ENCODE data around the gene PHYH. TPM values are rescaled to one million over a fixed set of nuclear protein-coding genes. Genes with fewer than 3 reads are reported as not detected.
"Not testable (repeated sequence)": the region's sequence is repeated elsewhere in the genome, so short reads cannot be mapped to it uniquely, and the experiment has no call there.

The PHYH gene
- polyA plus RNA-seq, 6 donors from 2014 or later = 7.0 to 15.3 (median 8.8) TPM

DNA sequence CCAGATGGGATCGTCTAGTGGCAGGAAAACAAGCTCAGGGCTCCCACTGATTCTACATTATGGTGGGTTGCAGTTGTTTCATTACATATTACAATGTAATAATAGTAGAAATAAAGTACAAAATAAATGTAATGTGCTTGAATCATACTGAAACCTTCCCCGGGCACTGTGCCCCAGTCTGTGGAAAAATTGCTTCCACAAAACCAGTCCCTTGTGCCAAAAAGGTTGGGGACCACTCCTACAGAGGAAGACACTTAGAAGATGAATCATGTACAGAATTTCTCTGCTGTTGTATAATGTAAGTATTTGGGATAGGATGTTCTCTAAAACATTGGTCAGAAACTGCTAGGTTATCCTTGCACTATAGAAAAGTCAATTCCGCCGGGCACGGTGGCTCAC, 11.3 kb upstream of the PHYH start:
- Mint-ChIP-seq H3K36me3 (no peaks in the 10 kb centered on the region), H3K27me3 (no peaks in the 10 kb centered on the region), H3K4me1 (no peaks in the 10 kb centered on the region), H3K4me3 (no peak overlapping the region), H3K9me3 (no peaks in the 10 kb centered on the region), H3K27ac (no peak overlapping the region)
- ATAC-seq (ENCODE audit: low read depth in 2 of 2) = no peak
- DNase-seq = no peak

DNA sequence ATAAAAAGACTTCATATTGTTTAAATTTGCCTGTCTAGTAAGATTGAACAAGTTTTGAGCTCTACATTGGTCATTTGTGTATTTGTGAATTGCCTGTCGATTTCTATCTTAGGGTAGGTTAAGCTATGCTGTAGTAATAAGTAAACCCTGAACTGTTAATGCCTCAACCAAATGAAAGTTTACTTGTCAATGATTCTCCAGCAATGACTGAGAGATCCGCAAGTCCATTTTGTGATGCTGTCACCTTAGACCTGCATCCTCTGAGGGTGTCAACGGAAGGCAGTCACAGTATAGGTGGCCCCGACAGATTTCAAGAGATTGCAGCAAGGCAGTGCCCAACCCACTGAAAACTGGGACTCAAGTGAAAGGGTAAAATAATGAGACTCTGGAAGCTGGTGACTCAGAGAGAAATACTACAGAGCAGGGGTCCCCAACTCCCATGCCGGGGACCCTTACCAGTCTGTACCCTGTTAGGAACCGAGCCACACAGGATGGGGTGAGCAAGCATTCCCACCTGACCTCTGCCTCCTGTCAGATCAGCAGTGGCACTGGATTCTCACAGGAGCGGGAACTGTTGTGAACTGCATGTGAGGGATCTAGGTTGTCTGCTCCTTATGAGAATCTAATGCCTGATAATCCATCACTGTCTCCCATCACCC, 10.8 kb upstream of the PHYH start:
- Mint-ChIP-seq H3K9me3 (no peaks in the 10 kb centered on the region), H3K4me1 (no peaks in the 10 kb centered on the region), H3K27ac (peak overlapping the region in 1 of 6 donors; percentile 18), H3K36me3 (no peaks in the 10 kb centered on the region), H3K27me3 (no peaks in the 10 kb centered on the region), H3K4me3 (no peak overlapping the region)
- ATAC-seq (ENCODE audit: low read depth in 2 of 2) (no peak), DNase-seq (no peak)

DNA sequence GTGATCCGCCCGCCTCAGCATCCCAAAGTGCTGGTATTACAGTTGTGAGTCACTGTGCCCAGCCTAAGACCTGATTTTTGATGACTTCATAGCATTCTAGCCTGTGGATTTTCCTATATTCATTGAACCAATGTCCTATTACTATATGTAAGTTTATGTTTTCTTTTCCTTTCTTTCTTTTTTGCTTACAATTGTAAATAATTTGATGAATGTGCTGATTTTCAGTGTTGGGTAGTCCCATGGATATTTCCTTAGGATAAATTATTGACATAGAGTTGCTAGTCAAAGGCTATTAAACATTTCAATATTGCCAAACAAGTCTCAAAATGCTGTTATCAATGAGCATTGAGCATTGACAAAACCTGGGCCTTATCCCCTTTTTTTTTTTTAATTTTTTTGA, 9.9 kb upstream of the PHYH start:
- DNase-seq = no peak
- Mint-ChIP-seq H3K4me1 (no peaks in the 10 kb centered on the region), H3K27ac (no peak overlapping the region), H3K36me3 (no peaks in the 10 kb centered on the region), H3K9me3 (no peaks in the 10 kb centered on the region), H3K4me3 (no peak overlapping the region), H3K27me3 (no peaks in the 10 kb centered on the region)
- no peak for ATAC-seq (ENCODE audit: low read depth in 2 of 2)

DNA sequence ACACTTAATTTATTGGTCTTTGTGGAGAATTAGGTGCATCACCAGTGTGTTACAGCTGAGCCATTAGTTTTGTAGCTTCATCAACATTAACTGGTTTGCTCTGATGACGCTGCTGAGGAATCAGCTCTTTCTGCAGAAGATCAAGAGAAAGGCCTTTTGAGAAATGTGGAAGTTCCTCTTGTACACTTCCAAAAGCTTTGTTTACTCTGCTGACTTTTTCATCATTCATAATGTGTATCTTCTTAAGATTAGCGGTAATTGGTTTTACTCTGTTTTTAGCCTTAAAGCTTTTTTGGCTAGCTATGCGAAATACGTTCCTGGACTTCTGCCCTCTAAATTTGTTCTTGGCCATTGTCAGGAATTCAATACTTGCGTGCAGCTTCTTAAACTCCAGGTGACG, 8.2 kb upstream of the PHYH start:
- Mint-ChIP-seq H3K9me3 (no peaks in the 10 kb centered on the region), H3K36me3 (no peaks in the 10 kb centered on the region), H3K4me1 (no peaks in the 10 kb centered on the region), H3K27me3 (no peaks in the 10 kb centered on the region), H3K4me3 (no peak overlapping the region), H3K27ac (no peak overlapping the region)
- no peak for DNase-seq
- ATAC-seq (ENCODE audit: low read depth in 2 of 2) = no peak

DNA sequence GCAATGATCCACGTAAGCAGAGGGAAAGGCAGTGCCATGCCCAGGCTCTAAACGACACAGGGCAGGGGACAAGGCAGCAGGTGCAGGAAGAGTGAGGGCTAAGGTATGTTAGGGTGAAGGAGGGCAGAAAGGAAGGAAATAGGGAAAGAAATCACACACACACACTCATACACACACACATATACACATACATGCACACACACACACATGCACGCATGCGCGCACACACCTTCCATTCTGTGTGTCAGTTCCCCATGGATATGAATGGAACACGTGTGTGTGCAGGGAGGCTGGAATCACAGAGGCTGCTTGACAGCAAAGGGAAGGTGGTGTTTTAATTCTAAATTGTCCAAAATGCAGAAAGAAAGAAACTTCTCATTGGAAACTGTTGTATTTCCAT, 6.2 kb upstream of the PHYH start:
- Mint-ChIP-seq H3K36me3 (no peaks in the 10 kb centered on the region), H3K4me3 (no peak overlapping the region), H3K27ac (no peak overlapping the region), H3K9me3 (no peaks in the 10 kb centered on the region), H3K27me3 (no peaks in the 10 kb centered on the region), H3K4me1 (peaks cover 9 to 16% (median 14%) of the 10 kb centered on the region in 3 donors)
- ATAC-seq (ENCODE audit: low read depth in 2 of 2) (no peak), DNase-seq (no peak)

DNA sequence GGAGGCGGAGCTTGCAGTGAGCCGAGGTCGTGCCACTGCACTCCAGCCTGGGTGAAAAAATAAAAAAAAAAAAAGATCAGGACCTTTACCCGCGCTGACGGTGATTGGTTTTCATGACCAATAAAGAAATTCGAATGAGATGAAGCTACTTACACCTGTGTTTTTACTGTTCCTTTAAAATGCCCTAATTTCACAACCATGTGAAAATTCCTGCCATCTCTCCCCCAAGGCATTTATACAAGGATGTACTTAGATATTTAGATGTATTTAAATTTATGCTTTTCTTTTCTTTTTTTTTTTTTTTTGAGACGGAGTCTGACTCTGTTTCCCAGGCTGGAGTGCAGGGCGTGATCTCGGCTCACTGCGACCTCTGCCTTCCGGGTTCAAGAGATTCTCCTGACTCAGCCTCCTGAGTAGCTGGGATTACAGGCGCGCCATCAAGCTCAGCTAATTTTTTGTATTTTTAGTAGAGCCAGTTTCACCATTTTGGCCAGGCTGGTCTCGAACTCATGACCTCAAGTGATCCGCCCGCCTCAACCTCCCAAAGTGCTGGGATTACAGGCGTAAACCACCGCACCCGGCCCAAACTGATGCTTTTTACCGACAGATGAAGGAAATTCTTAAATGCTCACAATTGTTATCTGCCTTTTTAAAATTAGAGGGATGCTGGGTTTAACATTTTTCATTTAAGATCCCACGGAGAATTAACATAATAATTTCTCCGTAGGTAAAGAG, 3.1 kb upstream of the PHYH start:
- peak overlapping the region in 5 of 6 donors; percentile 97 to 100 (median 99) for H3K27ac Mint-ChIP-seq
- no peaks in the 10 kb centered on the region for H3K36me3 Mint-ChIP-seq
- no peaks in the 10 kb centered on the region for H3K9me3 Mint-ChIP-seq
- ATAC-seq (ENCODE audit: low read depth in 2 of 2) = no peak
- H3K27me3 Mint-ChIP-seq = no peaks in the 10 kb centered on the region
- H3K4me1 Mint-ChIP-seq = peaks cover 20 to 29% (median 26%) of the 10 kb centered on the region in 3 donors
- H3K4me3 Mint-ChIP-seq = peak overlapping the region in 7 of 8 donors; percentile 83 to 96 (median 92)
- DNase-seq = no peak

DNA sequence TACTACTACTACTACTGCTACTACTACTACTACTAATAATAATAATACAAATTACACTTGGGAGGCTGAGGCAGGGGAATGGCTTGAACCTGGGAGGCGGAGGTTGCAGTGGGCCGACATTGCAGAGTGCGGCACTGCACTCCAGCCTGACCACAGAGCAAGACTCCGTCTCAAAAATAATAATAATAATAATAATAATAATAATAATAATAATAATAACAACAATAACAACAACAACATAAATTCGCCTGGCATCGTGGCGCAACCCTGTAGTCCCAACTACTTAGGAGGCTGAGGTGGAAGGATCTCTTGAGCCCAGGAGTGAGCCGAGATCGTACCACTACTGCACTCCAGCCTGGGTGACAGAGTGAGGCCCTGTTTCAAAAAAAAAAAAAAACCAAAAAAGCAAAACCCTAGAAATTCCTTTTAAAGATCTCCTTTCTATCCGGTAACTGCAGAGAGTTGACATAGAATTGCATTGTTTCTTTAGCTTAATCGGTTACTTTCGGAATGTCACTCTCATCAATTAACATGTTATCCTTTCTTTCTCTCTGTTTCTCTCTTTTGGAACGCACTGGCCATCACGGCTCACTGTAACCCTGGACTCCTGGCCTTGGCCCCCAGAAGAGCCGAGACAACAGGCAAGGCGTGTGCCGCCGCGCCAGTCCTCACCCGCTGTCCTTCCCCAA, 972 bp downstream of the PHYH start:
- Mint-ChIP-seq H3K36me3 (no peaks in the 10 kb centered on the region), H3K27ac (peak overlapping the region; percentile 24 to 88 (median 64)), H3K27me3 (no peaks in the 10 kb centered on the region), H3K9me3 (no peaks in the 10 kb centered on the region), H3K4me3 (peak overlapping the region; percentile 58 to 93 (median 86)), H3K4me1 (peaks cover 20 to 29% (median 26%) of the 10 kb centered on the region in 3 donors)
- DNase-seq (no peak), ATAC-seq (ENCODE audit: low read depth in 2 of 2) (no peak)

DNA sequence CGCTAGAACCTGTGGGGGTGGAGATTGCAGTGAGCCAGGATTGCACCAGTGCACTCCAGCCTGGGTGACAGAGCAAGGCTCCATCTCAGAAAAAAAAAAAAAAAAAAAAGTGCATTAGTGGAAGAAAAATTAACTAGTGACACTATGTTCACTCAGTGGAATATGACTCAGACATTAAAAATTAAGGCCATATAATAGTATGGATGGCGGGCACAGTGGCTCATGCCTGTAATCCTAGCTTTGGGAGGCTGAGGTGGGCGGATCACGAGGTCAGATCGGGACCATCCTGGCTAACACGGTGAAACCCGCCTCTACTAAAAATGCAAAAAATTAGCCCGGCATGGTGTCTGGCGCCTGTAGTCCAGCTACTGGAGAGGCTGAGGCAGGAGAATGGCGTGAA, 3.4 kb downstream of the PHYH start:
- H3K27me3 Mint-ChIP-seq = no peaks in the 10 kb centered on the region
- DNase-seq (no peak), ATAC-seq (ENCODE audit: low read depth in 2 of 2) (no peak)
- H3K4me1 Mint-ChIP-seq = peaks cover 11 to 17% (median 16%) of the 10 kb centered on the region in 3 donors
- H3K9me3 Mint-ChIP-seq = no peaks in the 10 kb centered on the region
- no peak overlapping the region for H3K27ac Mint-ChIP-seq
- no peak overlapping the region for H3K4me3 Mint-ChIP-seq
- peaks cover 0 to 7% of the 10 kb centered on the region in 2 donors for H3K36me3 Mint-ChIP-seq

DNA sequence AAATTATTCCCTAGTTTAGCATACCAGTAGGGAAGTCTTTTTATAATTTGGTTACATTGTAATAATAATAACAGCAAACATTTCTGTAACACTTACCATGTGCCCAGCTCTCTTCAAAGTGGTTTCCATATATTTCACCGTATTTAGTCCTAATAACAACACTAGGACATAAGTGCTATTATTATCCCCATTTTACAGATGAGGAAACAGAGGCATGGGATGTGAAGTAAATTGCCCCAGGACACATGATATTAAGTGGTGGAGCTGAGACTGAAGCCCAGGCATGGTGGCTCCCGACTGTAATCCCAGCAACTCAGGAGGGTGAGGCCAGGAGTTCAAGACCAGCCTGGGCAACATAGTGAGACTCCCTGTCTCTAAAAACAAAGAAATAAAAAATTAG, 5.1 kb downstream of the PHYH start:
- Mint-ChIP-seq H3K36me3 (peaks cover 0 to 14% of the 10 kb centered on the region in 2 donors), H3K27me3 (no peaks in the 10 kb centered on the region), H3K4me3 (no peak overlapping the region), H3K27ac (no peak overlapping the region), H3K9me3 (peaks cover 0 to 1% (median 0%) of the 10 kb centered on the region in 7 donors), H3K4me1 (peaks cover 5 to 8% (median 6%) of the 10 kb centered on the region in 3 donors)
- DNase-seq = no peak
- ATAC-seq (ENCODE audit: low read depth in 2 of 2) = no peak

DNA sequence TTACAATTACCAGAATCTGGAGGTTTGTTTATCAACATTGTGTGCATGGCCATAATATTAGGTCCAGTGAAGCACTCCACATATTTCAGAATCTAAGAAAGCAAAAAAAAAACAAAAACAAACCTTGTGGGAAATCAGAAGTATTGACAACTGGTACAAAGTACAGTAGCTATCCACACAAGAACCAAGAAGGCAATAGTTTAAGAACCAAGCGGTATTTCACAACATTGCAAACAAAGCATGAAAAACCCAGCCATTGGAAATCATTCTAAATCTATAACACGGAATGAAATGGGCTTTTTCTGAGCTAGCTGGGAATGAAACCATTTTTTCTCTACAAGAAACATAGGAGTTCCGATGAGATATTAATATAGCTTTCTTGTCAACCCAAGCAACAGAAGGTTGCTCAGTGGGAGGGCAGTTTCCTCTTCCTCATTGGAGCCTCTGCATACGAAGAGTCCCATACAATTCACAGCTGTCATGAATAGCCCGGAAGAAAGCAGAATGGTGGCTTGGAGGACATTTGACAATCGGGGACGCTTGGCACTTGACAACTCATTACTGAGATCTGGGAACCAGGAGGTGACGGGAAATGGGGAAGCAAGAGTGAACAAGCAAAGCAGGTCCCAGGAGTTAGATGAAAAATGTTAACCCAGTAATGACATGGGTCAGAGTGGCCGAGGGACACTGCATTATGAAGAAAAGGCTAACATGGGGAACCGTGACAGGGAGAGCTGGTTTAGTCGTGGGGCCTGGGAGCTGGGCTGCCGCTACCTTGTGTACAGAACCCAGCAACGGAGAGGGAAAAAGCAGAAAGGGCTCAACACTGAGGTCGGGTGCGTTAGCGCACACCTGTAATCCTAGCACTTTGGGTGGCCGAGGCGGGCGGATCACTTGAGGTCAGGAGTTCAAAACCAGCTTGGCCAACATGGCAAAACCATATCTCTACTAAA, 7.8 kb downstream of the PHYH start:
- peaks cover 0 to 1% (median 0%) of the 10 kb centered on the region in 7 donors for H3K9me3 Mint-ChIP-seq
- peaks cover 11 to 14% of the 10 kb centered on the region in 2 donors for H3K36me3 Mint-ChIP-seq
- H3K27ac Mint-ChIP-seq = peak overlapping the region in 1 of 6 donors; percentile 36

DNA sequence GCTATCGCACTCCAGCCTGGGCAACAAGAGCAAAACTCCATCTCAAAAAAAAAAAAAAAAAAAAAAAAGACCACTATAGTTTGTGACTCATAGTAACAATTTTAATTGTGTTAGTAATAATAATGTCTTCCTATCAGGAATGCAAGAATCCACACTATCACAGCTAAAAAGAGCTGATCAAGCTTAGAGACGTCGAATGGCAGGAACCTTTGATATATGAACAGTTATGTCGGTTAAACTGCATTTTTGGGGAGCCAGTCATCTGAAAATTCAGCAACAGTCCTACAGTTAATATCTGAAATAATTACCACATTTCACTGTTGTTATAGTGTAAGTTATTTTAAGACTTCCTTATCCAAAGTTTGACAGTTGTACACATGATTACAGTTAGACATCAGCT, 8.8 kb downstream of the PHYH start:
- no peak for ATAC-seq (ENCODE audit: low read depth in 2 of 2)

More for the DNA sequence above, 7.8 kb downstream of the PHYH start:
- peaks cover 0 to 3% (median 0%) of the 10 kb centered on the region in 3 donors for H3K4me1 Mint-ChIP-seq
- ATAC-seq (ENCODE audit: low read depth in 2 of 2) = no peak
- no peak for DNase-seq
- no peak overlapping the region for H3K4me3 Mint-ChIP-seq
- no peaks in the 10 kb centered on the region for H3K27me3 Mint-ChIP-seq

DNA sequence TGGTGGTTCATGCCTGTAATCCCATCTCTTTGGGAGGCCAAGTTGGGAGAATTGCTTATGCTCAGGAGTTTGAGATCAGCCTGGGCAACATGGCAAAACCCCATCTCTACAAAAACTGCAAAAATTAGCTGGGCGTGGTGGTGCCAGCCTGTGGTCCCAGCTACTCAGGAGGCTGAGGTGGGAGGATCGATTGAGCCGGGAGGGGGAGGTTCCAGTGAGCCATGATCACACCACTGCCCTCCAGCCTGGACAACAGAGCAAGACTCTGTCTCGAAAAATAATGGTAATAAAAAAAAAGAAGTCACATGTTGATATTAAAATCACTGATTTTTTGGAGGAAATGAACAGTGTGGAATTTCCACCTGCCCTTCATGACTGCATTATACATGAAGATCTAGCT, 15.8 kb downstream of the PHYH start:
- Mint-ChIP-seq H3K4me1 (no peaks in the 10 kb centered on the region), H3K36me3 (peaks cover 0 to 11% of the 10 kb centered on the region in 2 donors), H3K27me3 (no peaks in the 10 kb centered on the region), H3K4me3 (no peak overlapping the region), H3K9me3 (no peaks in the 10 kb centered on the region), H3K27ac (no peak overlapping the region)
- ATAC-seq (ENCODE audit: low read depth in 2 of 2) = no peak
- DNase-seq = no peak

More for the DNA sequence above, 8.8 kb downstream of the PHYH start:
- Mint-ChIP-seq H3K36me3 (peaks cover 11 to 14% of the 10 kb centered on the region in 2 donors), H3K27me3 (no peaks in the 10 kb centered on the region), H3K4me1 (peaks cover 0 to 3% (median 0%) of the 10 kb centered on the region in 3 donors), H3K9me3 (peaks cover 0 to 1% (median 0%) of the 10 kb centered on the region in 7 donors), H3K27ac (no peak overlapping the region), H3K4me3 (no peak overlapping the region)
- no peak for DNase-seq

DNA sequence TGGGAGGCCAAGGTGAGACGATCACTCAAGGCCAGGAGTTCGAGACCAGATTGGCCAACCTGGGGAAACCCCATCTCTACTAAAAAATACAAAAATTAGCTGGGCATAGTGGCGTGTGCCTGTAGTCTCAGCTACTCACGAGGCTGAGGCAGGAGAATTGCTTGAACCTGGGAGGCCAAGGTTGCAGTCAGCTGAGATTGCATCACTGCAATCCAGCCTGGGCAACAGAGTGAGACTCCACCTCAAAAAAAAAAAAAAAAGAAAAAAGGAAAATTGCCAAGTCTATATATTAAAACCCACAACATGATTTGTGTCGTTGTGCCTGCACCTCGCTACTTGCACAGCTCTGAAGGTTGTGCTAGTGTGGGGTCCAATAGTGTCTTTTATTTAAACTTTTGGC, 17.5 kb downstream of the PHYH start:
- not testable (repeated sequence) for H3K36me3 Mint-ChIP-seq; H3K27ac Mint-ChIP-seq; H3K9me3 Mint-ChIP-seq; DNase-seq; H3K4me3 Mint-ChIP-seq; H3K4me1 Mint-ChIP-seq; ATAC-seq (ENCODE audit: low read depth in 2 of 2); H3K27me3 Mint-ChIP-seq
